ENCODE results near the gene SLC35E3.

Gene SLC35E3

GRCh38 chr12:68775121-68775630 is 29.2 kb downstream of the SLC35E3 start:
- peaks cover 27% of the 10 kb centered on the region for H3F3A ChIP-seq (ENCODE audit: insufficient read depth)
- no peak overlapping the region for H3K27ac ChIP-seq (ENCODE audit: low read depth, low read length)
- TF ChIP-seq EZH2phosphoT487 (conservative IDR thresholded peaks at IDR 0.05; ENCODE audit: low read length) (no peak), CTCF (IDR thresholded peaks at IDR 0.05; ENCODE audit: insufficient read depth, low read length, poor library complexity, severe bottlenecking) (no peak)
- H3K79me2 ChIP-seq (ENCODE audit: insufficient read depth, low read length): no peaks in the 10 kb centered on the region
- H3K9me2 ChIP-seq (replicated peaks; ENCODE audit: insufficient read depth, low read length): no peaks in the 10 kb centered on the region
- H4K20me1 ChIP-seq (ENCODE audit: low read depth, low read length): no peaks in the 10 kb centered on the region
- no peaks in the 10 kb centered on the region for H3K9me3 ChIP-seq (ENCODE audit: insufficient read depth, low read length)
- H3K27me3 ChIP-seq (ENCODE audit: low read length): no peaks in the 10 kb centered on the region
- H3K36me3 ChIP-seq (ENCODE audit: low read length): no peaks in the 10 kb centered on the region
- no peak overlapping the region for H3K9ac ChIP-seq (ENCODE audit: low read length)
- H2AFZ ChIP-seq (ENCODE audit: low read depth, low read length, severe bottlenecking): no peak overlapping the region
- no peak overlapping the region for H3K4me2 ChIP-seq (ENCODE audit: low read depth, low read length, poor library complexity, severe bottlenecking)
- H3K4me3 ChIP-seq (ENCODE audit: insufficient read depth, low read length, poor library complexity, severe bottlenecking): no peak overlapping the region

DNA sequence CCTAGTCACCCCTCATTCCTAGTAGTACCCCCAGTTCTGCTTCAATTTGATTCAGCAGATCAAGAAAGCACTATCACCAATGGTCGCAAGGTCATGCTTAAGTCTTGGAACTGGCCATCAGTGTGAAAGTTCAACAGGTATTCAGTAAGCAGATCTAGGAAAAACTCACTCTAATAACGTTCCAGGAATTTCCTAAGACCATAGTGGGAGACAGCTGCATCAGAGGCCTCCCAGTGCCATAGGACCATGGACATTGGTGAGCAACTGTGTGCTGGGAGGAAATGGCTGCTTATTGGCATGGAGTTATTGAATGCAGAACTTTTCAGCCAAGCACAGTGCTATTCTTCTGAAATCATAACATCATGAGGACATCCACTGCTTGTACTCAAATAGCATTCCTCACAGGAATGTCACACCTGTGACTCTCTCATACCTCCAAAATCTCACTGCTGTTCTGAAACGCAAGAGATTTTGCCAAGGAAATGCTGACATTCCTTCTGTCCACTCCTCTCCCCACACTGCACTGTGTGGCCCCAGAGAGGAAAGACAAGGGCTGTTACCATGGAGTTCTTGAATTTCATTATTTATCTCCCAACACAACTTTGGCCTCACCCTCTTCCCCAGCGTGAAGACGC is 31.1 kb downstream of the SLC35E3 start:
- Histone ChIP-seq H3K9me2 (replicated peaks; ENCODE audit: insufficient read depth, low read length) (no peaks in the 10 kb centered on the region), H3K27ac (ENCODE audit: low read depth, low read length) (no peak overlapping the region), H3K9ac (ENCODE audit: low read length) (no peak overlapping the region), H3K4me3 (ENCODE audit: insufficient read depth, low read length, poor library complexity, severe bottlenecking) (no peak overlapping the region), H3K4me2 (ENCODE audit: low read depth, low read length, poor library complexity, severe bottlenecking) (no peak overlapping the region), H3K9me3 (ENCODE audit: insufficient read depth, low read length) (no peaks in the 10 kb centered on the region), H3K36me3 (ENCODE audit: low read length) (no peaks in the 10 kb centered on the region), H3K79me2 (ENCODE audit: insufficient read depth, low read length) (no peaks in the 10 kb centered on the region), H2AFZ (ENCODE audit: low read depth, low read length, severe bottlenecking) (no peak overlapping the region), H3K27me3 (ENCODE audit: low read length) (no peaks in the 10 kb centered on the region), H3F3A (ENCODE audit: insufficient read depth) (peaks cover 15% of the 10 kb centered on the region), H4K20me1 (ENCODE audit: low read depth, low read length) (no peaks in the 10 kb centered on the region)
- no peak for TF ChIP-seq EZH2phosphoT487 (conservative IDR thresholded peaks at IDR 0.05; ENCODE audit: low read length)
- TF ChIP-seq CTCF (IDR thresholded peaks at IDR 0.05; ENCODE audit: insufficient read depth, low read length, poor library complexity, severe bottlenecking): no peak

- no peak overlapping the region for H3K4me2 ChIP-seq (ENCODE audit: low read depth, low read length, poor library complexity, severe bottlenecking)
- H3K4me3 ChIP-seq (ENCODE audit: insufficient read depth, low read length, poor library complexity, severe bottlenecking): no peak overlapping the region
- no peaks in the 10 kb centered on the region for H3K27me3 ChIP-seq (ENCODE audit: low read length)
- no peaks in the 10 kb centered on the region for H3K79me2 ChIP-seq (ENCODE audit: insufficient read depth, low read length)
- no peak for TF ChIP-seq EZH2phosphoT487 (conservative IDR thresholded peaks at IDR 0.05; ENCODE audit: low read length)
- TF ChIP-seq CTCF (IDR thresholded peaks at IDR 0.05; ENCODE audit: insufficient read depth, low read length, poor library complexity, severe bottlenecking): no peak
- H4K20me1 ChIP-seq (ENCODE audit: low read depth, low read length): no peaks in the 10 kb centered on the region
- no peak overlapping the region for H3K27ac ChIP-seq (ENCODE audit: low read depth, low read length)
- H3F3A ChIP-seq (ENCODE audit: insufficient read depth): no peaks in the 10 kb centered on the region
- no peak overlapping the region for H2AFZ ChIP-seq (ENCODE audit: low read depth, low read length, severe bottlenecking)
- H3K36me3 ChIP-seq (ENCODE audit: low read length): no peaks in the 10 kb centered on the region
- H3K9me2 ChIP-seq (replicated peaks; ENCODE audit: insufficient read depth, low read length): no peaks in the 10 kb centered on the region
- no peak overlapping the region for H3K9ac ChIP-seq (ENCODE audit: low read length)
- H3K9me3 ChIP-seq (ENCODE audit: insufficient read depth, low read length): no peaks in the 10 kb centered on the region
Measured at GRCh38 chr12:68779280-68779679, 33.3 kb downstream of the SLC35E3 start.
